ENCODE results near the gene CAMSAP2. TPM values are rescaled to one million over a fixed set of nuclear protein-coding genes. Genes with fewer than 3 reads are reported as not detected.

CAMSAP2 gene
- total RNA-seq, 1 experiment from 2014 or later = 25.0 TPM

DNA sequence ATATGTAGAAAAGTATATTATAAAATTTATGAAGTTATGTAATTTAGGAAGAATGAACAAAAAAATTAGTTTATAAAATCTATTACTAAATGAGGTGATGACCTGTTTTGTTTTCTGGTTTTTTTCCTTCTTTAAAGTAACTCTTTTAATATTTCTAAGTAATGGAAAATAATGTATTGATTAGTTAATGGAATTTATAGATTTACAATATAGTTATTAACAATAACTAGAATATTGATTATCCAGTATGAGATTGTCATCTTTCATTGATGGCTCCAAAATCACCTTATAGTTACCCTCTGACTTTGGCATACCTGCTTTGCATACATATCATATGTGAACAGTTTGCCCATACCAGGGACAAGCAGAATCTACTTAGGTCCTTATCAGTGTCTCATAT, 23.4 kb downstream of the CAMSAP2 start (continued):
- TF ChIP-seq, protein P1, sequence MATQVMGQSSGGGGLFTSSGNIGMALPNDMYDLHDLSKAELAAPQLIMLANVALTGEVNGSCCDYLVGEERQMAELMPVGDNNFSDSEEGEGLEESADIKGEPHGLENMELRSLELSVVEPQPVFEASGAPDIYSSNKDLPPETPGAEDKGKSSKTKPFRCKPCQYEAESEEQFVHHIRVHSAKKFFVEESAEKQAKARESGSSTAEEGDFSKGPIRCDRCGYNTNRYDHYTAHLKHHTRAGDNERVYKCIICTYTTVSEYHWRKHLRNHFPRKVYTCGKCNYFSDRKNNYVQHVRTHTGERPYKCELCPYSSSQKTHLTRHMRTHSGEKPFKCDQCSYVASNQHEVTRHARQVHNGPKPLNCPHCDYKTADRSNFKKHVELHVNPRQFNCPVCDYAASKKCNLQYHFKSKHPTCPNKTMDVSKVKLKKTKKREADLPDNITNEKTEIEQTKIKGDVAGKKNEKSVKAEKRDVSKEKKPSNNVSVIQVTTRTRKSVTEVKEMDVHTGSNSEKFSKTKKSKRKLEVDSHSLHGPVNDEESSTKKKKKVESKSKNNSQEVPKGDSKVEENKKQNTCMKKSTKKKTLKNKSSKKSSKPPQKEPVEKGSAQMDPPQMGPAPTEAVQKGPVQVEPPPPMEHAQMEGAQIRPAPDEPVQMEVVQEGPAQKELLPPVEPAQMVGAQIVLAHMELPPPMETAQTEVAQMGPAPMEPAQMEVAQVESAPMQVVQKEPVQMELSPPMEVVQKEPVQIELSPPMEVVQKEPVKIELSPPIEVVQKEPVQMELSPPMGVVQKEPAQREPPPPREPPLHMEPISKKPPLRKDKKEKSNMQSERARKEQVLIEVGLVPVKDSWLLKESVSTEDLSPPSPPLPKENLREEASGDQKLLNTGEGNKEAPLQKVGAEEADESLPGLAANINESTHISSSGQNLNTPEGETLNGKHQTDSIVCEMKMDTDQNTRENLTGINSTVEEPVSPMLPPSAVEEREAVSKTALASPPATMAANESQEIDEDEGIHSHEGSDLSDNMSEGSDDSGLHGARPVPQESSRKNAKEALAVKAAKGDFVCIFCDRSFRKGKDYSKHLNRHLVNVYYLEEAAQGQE (IDR thresholded peaks at IDR 0.05; ENCODE audit: low read depth) = no peak
- TF ChIP-seq SIN3A (IDR thresholded peaks at IDR 0.05; ENCODE audit: low read depth) = no peak

DNA sequence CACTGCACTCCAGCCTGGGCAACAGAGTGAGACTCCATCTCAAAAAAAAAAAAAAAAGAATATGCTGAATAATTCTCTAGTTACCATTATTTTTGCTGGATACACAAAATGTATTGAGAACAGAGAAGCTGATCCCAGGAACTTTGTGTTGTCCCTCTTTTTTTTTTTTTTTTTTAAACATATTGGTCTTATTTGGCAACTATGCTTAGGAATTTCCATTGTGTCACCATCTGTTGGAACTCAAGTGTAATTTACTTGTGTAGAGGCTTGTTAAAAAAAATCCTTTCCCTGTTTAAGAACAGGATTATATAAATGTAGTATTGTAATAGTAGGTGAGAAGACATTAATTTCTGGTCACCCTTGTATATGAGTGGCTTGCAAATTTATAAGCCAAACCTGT, 28.6 kb downstream of the CAMSAP2 start:
- intact Hi-C loops (cut with micrococcal nuclease) = no loop called here
- Histone ChIP-seq H3K9ac (ENCODE audit: low read length) (no peak overlapping the region), H3K9me2 (ENCODE audit: insufficient read depth) (no peaks in the 10 kb centered on the region), H3K4me1 (ENCODE audit: control insufficient read depth in 1 of 2, insufficient read depth in 2 of 2, low read length in 2 of 2) (peaks cover 9 to 15% of the 10 kb centered on the region in 2 experiments), H3K36me3 (ENCODE audit: control insufficient read depth in 1 of 2, insufficient read depth in 2 of 2, low read length in 2 of 2) (0 out of 4 replicates have a peak, but pooled peaks cover 0 to 7% of the 10 kb centered on the region in 2 experiments), H3K9me3 (ENCODE audit: control insufficient read depth in 1 of 2, insufficient read depth in 1 of 2, low read depth in 1 of 2, low read length in 2 of 2) (no peaks in the 10 kb centered on the region), H3K27ac (ENCODE audit: low read depth, low read length) (no peak overlapping the region), H2AFZ (ENCODE audit: low read depth, low read length, poor library complexity, severe bottlenecking) (no peak overlapping the region), H3K4me2 (ENCODE audit: low read length) (no peak overlapping the region), H4K20me1 (ENCODE audit: insufficient read depth) (no peaks in the 10 kb centered on the region), H3K27me3 (ENCODE audit: insufficient read depth, low read length) (no peaks in the 10 kb centered on the region), H3K79me2 (ENCODE audit: insufficient read depth, low read length) (peaks cover 21% of the 10 kb centered on the region), H3K4me3 (replicated peaks in 1 of 2; ENCODE audit: low read depth in 1 of 2, low read length in 2 of 2) (no peak overlapping the region)
- CTCF ChIA-PET = no interaction called here
- RAD21 ChIA-PET (ENCODE audit: low non-redundant PET in 1 of 2, low total read pairs in 2 of 2, uncharacterized antibody in 2 of 2, unreplicated experiment in 2 of 2) = no interaction called here
- no TSS peak for BruUV-seq (replicated peaks)
- no peak for DNase-seq (ENCODE audit: low read depth, low spot score)
- TF ChIP-seq ELF1 (IDR thresholded peaks at IDR 0.05; ENCODE audit: borderline replicate concordance, low read depth) = no peak
- ATAC-seq = no peak
- POLR2A ChIA-PET = interaction anchor here (1.3 kb wide), 1 partner anchor 9 kb away, joined by 3 read pairs; no protein-coding TSS in a partner anchor
